Activated CD8-positive, alpha-beta T cell treated with anti-CD3 and anti-CD28 coated beads for 36 hours (primary cell): ENCODE measurements around the gene PKDCC. TPM values are rescaled to one million over a fixed set of nuclear protein-coding genes. Genes with fewer than 3 reads are reported as not detected.

Experiments
- ATAC-seq: fragments of 200-7000 bp; cut with Tn5 transposase; one replicate; pipeline ENCODE4 v1.10.0; 2021; ENCODE audit warnings: mild to moderate bottlenecking, moderate library complexity
- CTCF ChIA-PET: fragments of 350-600 bp; sonication (Branson Sonifier 250); formaldehyde crosslinking; loops from one replicate; lab custom pipeline; 2021; ENCODE audit warnings: antibody characterized with exemption; lab: Charles Lee
- POLR2A ChIA-PET: fragments of 350-600 bp; sonication (Branson Sonifier 250); formaldehyde crosslinking; loops from one replicate; lab custom pipeline; 2021; ENCODE audit warnings: antibody characterized with exemption; lab: Charles Lee
- DNase-seq: peaks from one replicate; pipeline ENCODE4 v3.0.0-alpha.2; 2020
- H3K27ac Mint-ChIP-seq: one replicate; pipeline ENCODE4 v1.8.0; 2021; ENCODE audit warnings: mild to moderate bottlenecking, mixed read lengths
- H3K27me3 Mint-ChIP-seq: one replicate; pipeline ENCODE4 v1.8.0; 2021; ENCODE audit warnings: mixed read lengths
- H3K36me3 Mint-ChIP-seq: one replicate; pipeline ENCODE4 v1.8.0; 2021; ENCODE audit warnings: low read depth, mixed read lengths
- H3K4me1 Mint-ChIP-seq: one replicate; pipeline ENCODE4 v1.8.0; 2021; ENCODE audit warnings: low read depth, mixed read lengths
- H3K4me3 Mint-ChIP-seq: one replicate; pipeline ENCODE4 v1.8.0; 2021; ENCODE audit warnings: mild to moderate bottlenecking, moderate library complexity, mixed read lengths
- H3K9me3 Mint-ChIP-seq: one replicate; pipeline ENCODE4 v1.8.0; 2021; ENCODE audit warnings: mixed read lengths
- CTCF ChIP-seq: fragments of 200-600 bp; IDR thresholded peaks from one replicate; pipeline ENCODE4 v1.8.0; 2022; ENCODE audit warnings: antibody characterized with exemption, mild to moderate bottlenecking
- intact Hi-C: fragments of 100-400 bp; cut with micrococcal nuclease; formaldehyde crosslinking; loops from one replicate; pipeline ENCODE4 v1.10.0; 2022
- total RNA-seq, 2 experiments: library from RNA; stranded (reverse); gene quantifications; one replicate each; pipeline ENCODE4 v1.2.3, GENCODE V29; 2021

Gene PKDCC
- total RNA-seq, 2 experiments from 2014 or later: not detected

DNA sequence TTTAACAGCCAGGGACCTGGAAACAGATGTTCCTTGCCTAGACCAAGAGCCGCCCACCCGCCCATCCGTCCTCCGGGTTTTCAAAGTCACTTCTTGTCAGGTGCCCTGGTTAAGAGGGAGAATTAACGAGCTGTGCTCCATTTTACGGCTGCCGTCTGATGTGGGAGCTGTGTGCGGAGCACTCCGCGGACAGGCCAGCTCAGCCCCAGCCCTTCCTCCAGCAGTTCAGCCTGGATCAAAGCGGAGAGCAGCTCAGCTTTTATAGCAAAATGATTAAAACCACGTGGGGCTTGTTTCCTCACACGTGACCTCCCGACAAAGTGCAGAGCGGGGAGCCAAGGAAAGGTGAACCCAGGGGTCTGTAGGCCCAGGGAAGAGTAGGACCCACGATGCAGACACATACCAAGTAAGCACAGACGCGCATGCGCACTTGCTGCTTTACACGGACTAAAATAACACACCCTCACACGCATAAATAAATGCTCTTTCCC is 46.1 kb upstream of the PKDCC start:
- Mint-ChIP-seq H3K27ac (no peak overlapping the region), H3K4me3 (no peak overlapping the region), H3K9me3 (peaks cover 14% of the 10 kb centered on the region), H3K36me3 (peaks cover 2% of the 10 kb centered on the region), H3K4me1 (no peaks in the 10 kb centered on the region), H3K27me3 (peaks cover 6% of the 10 kb centered on the region)
- ChIA-PET POLR2A (no interaction called here), CTCF (interaction anchor here (0.8 to 1.2 kb wide), 2 partner anchors 132 kb away, joined by 3 read pairs; no protein-coding TSS in a partner anchor)
- ATAC-seq: no peak
- intact Hi-C loops: no loop called here
- TF ChIP-seq CTCF: no peak
- DNase-seq: no peak

DNA sequence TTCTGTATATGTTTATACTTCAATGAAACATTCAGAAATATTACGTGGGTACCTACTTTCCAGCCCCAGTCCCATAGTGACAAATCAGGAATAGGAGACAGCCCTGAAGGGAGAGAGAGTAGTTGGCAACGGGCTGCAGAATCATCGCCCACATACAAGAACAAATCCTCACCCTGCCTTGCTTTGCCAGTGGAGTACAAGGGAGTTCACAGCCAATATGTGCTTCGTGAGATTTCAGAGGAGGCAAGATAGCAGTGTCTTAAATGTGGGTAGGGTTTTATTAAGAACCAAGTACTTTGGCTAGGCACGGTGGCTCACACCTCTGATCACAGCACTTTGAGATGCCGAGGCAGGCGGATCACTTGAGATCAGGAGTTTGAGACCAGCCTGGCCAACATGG is 40.3 kb upstream of the PKDCC start:
- ATAC-seq (no peak), DNase-seq (no peak)
- H3K4me1 Mint-ChIP-seq: peaks cover 13% of the 10 kb centered on the region
- intact Hi-C loops: no loop called here
- no peak overlapping the region for H3K27ac Mint-ChIP-seq
- H3K9me3 Mint-ChIP-seq: peaks cover 14% of the 10 kb centered on the region
- ChIA-PET POLR2A (no interaction called here), CTCF (no interaction called here)
- peaks cover 9% of the 10 kb centered on the region for H3K27me3 Mint-ChIP-seq
- H3K36me3 Mint-ChIP-seq: peaks cover 2% of the 10 kb centered on the region
- no peak overlapping the region for H3K4me3 Mint-ChIP-seq
- TF ChIP-seq CTCF: no peak

GRCh38 chr2:42008241-42008921 is 39.4 kb upstream of the PKDCC start:
- Mint-ChIP-seq H3K27me3 (peaks cover 9% of the 10 kb centered on the region), H3K27ac (no peak overlapping the region), H3K4me3 (no peak overlapping the region), H3K9me3 (peaks cover 13% of the 10 kb centered on the region), H3K36me3 (peaks cover 2% of the 10 kb centered on the region), H3K4me1 (peaks cover 13% of the 10 kb centered on the region)
- POLR2A ChIA-PET: no interaction called here
- DNase-seq (no peak), ATAC-seq (no peak)
- TF ChIP-seq CTCF: no peak
- intact Hi-C loops: no loop called here
- CTCF ChIA-PET: no interaction called here

DNA sequence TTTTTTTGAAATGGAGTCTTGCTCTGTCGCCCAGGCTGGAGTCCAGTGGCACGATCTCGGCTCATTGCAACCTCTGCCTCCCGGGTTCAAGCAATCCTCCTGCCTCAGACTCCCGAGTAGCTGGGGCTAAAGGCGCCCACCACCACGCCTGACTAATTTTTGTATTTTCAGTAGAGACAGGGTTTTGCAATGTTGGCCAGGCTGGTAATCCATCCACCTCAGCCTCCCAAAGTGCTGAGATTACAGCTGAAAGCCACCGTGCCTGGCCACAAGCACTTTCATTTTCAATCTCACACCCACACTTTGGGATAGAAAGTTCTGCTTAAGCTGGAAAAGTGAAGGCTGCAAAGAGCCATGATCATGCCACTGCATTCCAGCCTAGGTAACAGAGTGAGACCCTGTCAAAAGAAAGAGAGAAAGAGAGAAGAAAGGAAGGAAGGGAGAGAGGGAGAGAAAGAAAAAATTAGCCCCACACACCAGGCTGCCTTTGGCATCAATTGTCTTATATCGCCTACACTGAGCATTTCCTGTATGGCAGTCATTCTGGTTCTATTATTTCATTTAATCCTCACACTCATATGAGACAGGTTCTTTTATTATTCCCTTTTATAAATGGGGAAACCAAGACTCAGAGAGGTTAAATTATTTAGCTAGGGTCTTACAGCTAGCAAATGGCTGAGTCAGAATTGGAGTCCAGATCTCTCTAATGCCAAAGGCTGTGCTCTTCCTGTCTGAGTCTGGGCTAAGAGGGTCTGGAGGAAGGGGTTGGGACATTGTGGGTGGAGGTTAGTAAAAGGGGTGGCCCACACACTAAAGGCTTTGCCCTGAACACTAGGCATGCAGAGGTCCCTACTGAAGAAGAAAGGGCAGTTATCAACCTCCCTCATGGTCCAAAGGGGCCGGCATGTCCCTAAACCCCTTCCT is 37.9 kb upstream of the PKDCC start:
- Mint-ChIP-seq H3K9me3 (peaks cover 2% of the 10 kb centered on the region), H3K27me3 (peaks cover 9% of the 10 kb centered on the region), H3K4me1 (peaks cover 13% of the 10 kb centered on the region), H3K27ac (no peak overlapping the region), H3K4me3 (no peak overlapping the region), H3K36me3 (no peaks in the 10 kb centered on the region)
- no peak for TF ChIP-seq CTCF
- POLR2A ChIA-PET: no interaction called here
- DNase-seq (peak; percentile 21), ATAC-seq (no peak)
- intact Hi-C loops: no loop called here
- CTCF ChIA-PET: interaction anchor here (1.0 kb wide), 1 partner anchor 48 kb away, joined by 3 read pairs; no protein-coding TSS in a partner anchor
